MM.1S (cell line): ENCODE measurements around the gene CAD.

ENCODE experiments used
- DNase-seq: peaks from one replicate; pipeline ENCODE4 v3.0.0-alpha.2; 2015
- H2AFZ ChIP-seq: fragments of 300-600 bp; sonication (generic); 2 replicates; pipeline ENCODE4 v1.6.0; 2016; ENCODE audit warnings: antibody characterized with exemption, low read length
- H3F3A ChIP-seq: fragments of 300-600 bp; sonication (generic); 2 replicates; pipeline ENCODE4 v1.6.1; 2016; ENCODE audit warnings: mild to moderate bottlenecking, antibody characterized with exemption, low read length, moderate library complexity, mixed read lengths; ENCODE audit not compliant: insufficient read depth
- H3K27ac ChIP-seq: fragments of 300-600 bp; sonication (generic); 2 replicates; pipeline ENCODE4 v1.5.1; 2016; ENCODE audit warnings: mild to moderate bottlenecking, low read length
- H3K27me3 ChIP-seq: fragments of 300-600 bp; sonication (generic); replicated peaks from 2 replicates; pipeline ENCODE4 v1.6.0; 2016; ENCODE audit warnings: low read length; ENCODE audit not compliant: insufficient read depth
- H3K36me3 ChIP-seq: fragments of 300-600 bp; sonication (generic); replicated peaks from 2 replicates; pipeline ENCODE4 v1.6.1; 2016; ENCODE audit warnings: mild to moderate bottlenecking, low read length, mixed read lengths; ENCODE audit not compliant: insufficient read depth
- H3K4me1 ChIP-seq: fragments of 300-600 bp; sonication (generic); 2 replicates; pipeline ENCODE4 v1.6.1; 2016; ENCODE audit warnings: low read length, mixed read lengths
- H3K4me2 ChIP-seq: fragments of 300-600 bp; sonication (generic); 2 replicates; pipeline ENCODE4 v1.6.0; 2016; ENCODE audit warnings: low read depth, low read length
- H3K4me3 ChIP-seq: fragments of 300-600 bp; sonication (generic); 2 replicates; pipeline ENCODE4 v1.5.1; 2016; ENCODE audit warnings: low read length, mixed read lengths
- H3K79me2 ChIP-seq: fragments of 300-600 bp; sonication (generic); 2 replicates; pipeline ENCODE4 v1.6.1; 2016; ENCODE audit warnings: mixed run types, low read length, mixed read lengths
- H3K9ac ChIP-seq: fragments of 300-600 bp; sonication (generic); 2 replicates; pipeline ENCODE4 v1.6.1; 2016; ENCODE audit warnings: low read length, mixed read lengths
- H3K9me2 ChIP-seq: fragments of 300-600 bp; sonication (generic); replicated peaks from 2 replicates; pipeline ENCODE4 v1.6.1; 2016; ENCODE audit warnings: mild to moderate bottlenecking, low read length, mixed read lengths; ENCODE audit not compliant: insufficient read depth
- H3K9me3 ChIP-seq: fragments of 300-600 bp; sonication (generic); replicated peaks from 2 replicates; pipeline ENCODE4 v1.6.1; 2016; ENCODE audit warnings: mild to moderate bottlenecking, low read length, mixed read lengths; ENCODE audit not compliant: insufficient read depth
- H4K20me1 ChIP-seq: fragments of 300-600 bp; sonication (generic); 2 replicates; pipeline ENCODE4 v1.6.1; 2016; ENCODE audit warnings: mild to moderate bottlenecking, low read length, moderate library complexity, mixed read lengths; ENCODE audit not compliant: insufficient read depth
- CTCF ChIP-seq: fragments of 300-600 bp; sonication (generic); IDR thresholded peaks from 2 replicates; pipeline ENCODE4 v1.5.1; 2016; ENCODE audit warnings: antibody characterized with exemption, low read length, mixed read lengths
- EZH2 ChIP-seq: fragments of 300-600 bp; sonication (generic); optimal IDR thresholded peaks from 2 replicates; pipeline ENCODE3; 2017; ENCODE audit warnings: low read depth, mild to moderate bottlenecking, antibody characterized with exemption, low read length, mixed read lengths
- EZH2phosphoT487 ChIP-seq: fragments of 300-600 bp; sonication (generic); IDR thresholded peaks from 2 replicates; pipeline ENCODE4 v1.6.1; 2018; ENCODE audit warnings: antibody characterized with exemption, low read length

The CAD gene

GRCh38 chr2:27281855-27282559, 64.8 kb downstream of the CAD start, which contains the start of gene TRIM54:
TRIM54 (plus strand) TSS chr2:27282429; CDS start chr2:27282732, 303 bp downstream.
- H3K27me3 ChIP-seq, result no peaks in the 10 kb centered on the region
- DNase-seq, result no peak
- no peak within 1 kb of the TSS for H3K9ac ChIP-seq
- H3K27ac ChIP-seq, result no peak within 1 kb of the TSS
- no peaks in the 10 kb centered on the region for H3K9me2 ChIP-seq
- H4K20me1 ChIP-seq, result no peaks in the 10 kb centered on the region
- H3K4me2 ChIP-seq, result no peak within 1 kb of the TSS
- H3K9me3 ChIP-seq, result no peaks in the 10 kb centered on the region
- no peaks in the 10 kb centered on the region for H3K36me3 ChIP-seq
- no peaks in the 10 kb centered on the region for H3K79me2 ChIP-seq
- H3F3A ChIP-seq, result no peaks in the 10 kb centered on the region
- TF ChIP-seq EZH2, result no peak
- TF ChIP-seq CTCF, result no peak
- TF ChIP-seq EZH2phosphoT487, result no peak
- no peak within 1 kb of the TSS for H3K4me3 ChIP-seq
- no peak within 1 kb of the TSS for H2AFZ ChIP-seq
- no peaks in the 10 kb centered on the region for H3K4me1 ChIP-seq

GRCh38 chr2:27282892-27283291, 65.7 kb downstream of the CAD start:
- no peak overlapping the region for H2AFZ ChIP-seq
- no peaks in the 10 kb centered on the region for H3F3A ChIP-seq
- H3K9me3 ChIP-seq, result no peaks in the 10 kb centered on the region
- no peaks in the 10 kb centered on the region for H3K9me2 ChIP-seq
- DNase-seq, result no peak
- H3K4me1 ChIP-seq, result no peaks in the 10 kb centered on the region
- no peak overlapping the region for H3K9ac ChIP-seq
- no peak overlapping the region for H3K27ac ChIP-seq
- H4K20me1 ChIP-seq, result no peaks in the 10 kb centered on the region
- no peaks in the 10 kb centered on the region for H3K36me3 ChIP-seq
- H3K4me2 ChIP-seq, result no peak overlapping the region
- TF ChIP-seq EZH2phosphoT487, result no peak
- no peak for TF ChIP-seq EZH2
- TF ChIP-seq CTCF, result no peak
- H3K4me3 ChIP-seq, result no peak overlapping the region
- no peaks in the 10 kb centered on the region for H3K79me2 ChIP-seq
- H3K27me3 ChIP-seq, result no peaks in the 10 kb centered on the region

- Histone ChIP-seq H3F3A (no peaks in the 10 kb centered on the region), H4K20me1 (no peaks in the 10 kb centered on the region), H2AFZ (no peak overlapping the region), H3K27me3 (no peaks in the 10 kb centered on the region), H3K9ac (no peak overlapping the region), H3K27ac (no peak overlapping the region), H3K79me2 (no peaks in the 10 kb centered on the region), H3K9me2 (no peaks in the 10 kb centered on the region), H3K9me3 (no peaks in the 10 kb centered on the region), H3K4me3 (no peak overlapping the region), H3K36me3 (no peaks in the 10 kb centered on the region), H3K4me1 (no peaks in the 10 kb centered on the region), H3K4me2 (no peak overlapping the region)
- TF ChIP-seq CTCF (no peak), EZH2phosphoT487 (no peak), EZH2 (no peak)
- DNase-seq, result no peak
Observed at GRCh38 chr2:27284996-27285395, 67.8 kb downstream of the CAD start.
